HUES6 (cell line): ENCODE data around the gene PLAU.
A peak's percentile ranks its signal among the peaks of the same experiment; 100 is the strongest.
"Not testable (repeated sequence)": the region's sequence is repeated elsewhere in the genome, so short reads cannot be mapped to it uniquely, and the experiment has no call there.

Source experiments
- H3K27ac ChIP-seq: 2 replicates; pipeline ENCODE4 v1.7.0; 2013; ENCODE audit warnings: low read depth, mild to moderate bottlenecking, low read length, inconsistent platforms
- H3K27me3 ChIP-seq: 2 replicates; pipeline ENCODE4 v1.6.1; 2013; ENCODE audit warnings: low read length; ENCODE audit not compliant: control insufficient read depth, insufficient read depth
- H3K36me3 ChIP-seq: 2 replicates; pipeline ENCODE4 v1.6.1; 2013; ENCODE audit warnings: low read length; ENCODE audit not compliant: control insufficient read depth, insufficient read depth
- H3K4me1 ChIP-seq: 2 replicates; pipeline ENCODE4 v1.6.1; 2013; ENCODE audit warnings: low read length; ENCODE audit not compliant: control insufficient read depth, insufficient read depth
- H3K4me3 ChIP-seq: 2 replicates; pipeline ENCODE4 v1.5.1; 2013; ENCODE audit warnings: low read depth, low read length
- H3K9ac ChIP-seq: one replicate; pipeline ENCODE4 v1.6.1; 2013; ENCODE audit warnings: mild to moderate bottlenecking, low read length
- H3K9me3 ChIP-seq: 2 replicates; pipeline ENCODE4 v1.6.1; 2013; ENCODE audit warnings: low read depth, low read length; ENCODE audit not compliant: control insufficient read depth, insufficient read depth

The PLAU gene

DNA sequence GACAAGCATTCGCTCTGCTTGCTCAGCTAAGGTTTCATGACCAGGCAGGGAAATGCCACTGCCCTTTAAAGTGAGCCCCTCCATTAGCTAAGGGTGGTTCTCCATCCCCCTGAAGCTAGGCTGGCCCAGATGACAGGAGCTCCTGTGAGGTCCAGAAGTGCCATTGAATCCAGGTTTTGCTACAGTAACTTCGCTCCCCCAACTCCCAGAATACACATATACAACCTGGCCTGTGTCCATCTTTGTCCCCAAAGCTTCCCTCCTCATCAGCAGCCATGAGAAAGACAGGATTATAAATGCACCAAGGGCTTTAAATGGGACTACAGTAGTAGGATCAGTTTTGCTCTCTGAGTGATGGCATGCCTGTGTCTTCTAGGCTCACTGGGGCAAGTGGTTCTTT is 51.5 kb downstream of the PLAU start:
- Histone ChIP-seq H3K27me3 (no peaks in the 10 kb centered on the region), H3K9ac (no peak overlapping the region), H3K4me1 (peaks cover 34% of the 10 kb centered on the region), H3K9me3 (no peaks in the 10 kb centered on the region), H3K27ac (no peak overlapping the region), H3K36me3 (no peaks in the 10 kb centered on the region), H3K4me3 (no peak overlapping the region)

DNA sequence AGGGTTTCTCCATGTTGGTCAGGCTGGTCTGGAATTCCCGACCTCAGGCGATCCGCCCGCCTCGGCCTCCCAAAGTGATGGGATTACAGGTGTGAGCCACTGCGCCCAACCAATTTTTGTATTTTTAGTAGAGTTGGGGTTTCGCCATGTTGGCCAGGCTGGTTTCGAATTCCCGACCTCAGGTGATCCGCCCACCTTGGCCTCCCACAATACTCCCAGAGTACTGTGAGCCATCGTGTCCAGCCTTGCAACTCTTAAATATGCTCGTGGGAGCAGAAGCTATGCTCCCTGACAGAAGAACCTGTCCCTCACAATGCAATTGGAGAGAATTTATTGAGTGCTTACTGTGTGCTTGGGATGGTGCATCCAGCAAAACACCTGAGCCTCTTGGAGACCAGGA is 52.6 kb downstream of the PLAU start:
- not testable (repeated sequence) for H3K27ac ChIP-seq, H3K27me3 ChIP-seq, H3K4me3 ChIP-seq, H3K9me3 ChIP-seq, H3K36me3 ChIP-seq, H3K9ac ChIP-seq
- peaks cover 46% of the 10 kb centered on the region for H3K4me1 ChIP-seq

DNA sequence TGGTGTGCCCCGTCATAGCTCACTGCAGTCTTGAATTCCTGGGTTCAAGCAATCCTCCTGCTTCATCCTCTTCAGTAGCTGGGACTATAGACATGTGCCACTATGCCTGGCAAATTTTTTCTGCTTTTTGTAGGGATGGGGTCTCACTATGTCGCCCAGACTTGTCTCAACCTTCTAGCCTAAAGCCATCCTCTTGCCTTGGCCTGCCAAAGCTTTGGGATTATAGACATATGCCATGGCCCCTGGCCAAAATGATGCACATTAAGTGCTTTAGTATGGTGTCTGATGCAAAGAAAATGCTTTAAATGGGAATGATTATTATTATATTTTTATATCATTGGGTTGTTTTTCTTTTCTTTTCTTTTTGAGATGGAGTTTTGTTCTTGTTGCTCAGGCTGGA is 53.8 kb downstream of the PLAU start:
- Histone ChIP-seq H3K9ac (peak overlapping the region; percentile 98), H3K9me3 (no peaks in the 10 kb centered on the region), H3K27ac (peak overlapping the region; percentile 98), H3K4me1 (peaks cover 55% of the 10 kb centered on the region), H3K27me3 (no peaks in the 10 kb centered on the region), H3K36me3 (no peaks in the 10 kb centered on the region), H3K4me3 (no peak overlapping the region)

DNA sequence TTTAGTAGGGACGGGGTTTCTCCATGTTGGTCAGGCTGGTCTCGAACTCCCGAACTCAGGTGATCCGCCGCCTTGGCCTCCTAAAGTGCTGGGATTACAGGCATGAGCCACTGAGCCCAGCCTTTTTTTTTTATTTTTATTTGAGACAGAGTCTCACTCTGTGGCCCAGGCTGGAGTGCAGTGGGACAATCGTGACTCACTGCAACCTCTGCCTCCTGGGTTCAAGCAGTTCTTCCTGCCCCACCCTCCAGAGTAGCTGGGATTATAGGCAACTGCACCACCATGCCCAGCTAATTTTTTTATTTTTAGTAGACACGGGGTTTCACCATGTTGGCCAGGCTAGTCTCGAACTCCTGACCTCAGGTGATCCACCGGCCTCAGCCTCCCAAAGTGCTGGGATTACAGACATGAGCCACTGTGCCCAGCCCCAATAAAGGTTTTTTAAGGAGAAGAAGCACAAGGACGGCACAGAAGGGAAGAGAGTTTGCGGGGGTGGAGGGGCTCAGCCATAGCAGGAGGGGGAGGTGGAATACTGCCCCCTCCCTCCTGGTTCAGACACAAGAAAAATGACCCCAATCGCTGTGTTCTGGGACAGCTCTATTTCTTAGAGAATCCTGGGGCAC is 54.4 kb downstream of the PLAU start:
- not testable (repeated sequence) for H3K9me3 ChIP-seq, H3K36me3 ChIP-seq, H3K27me3 ChIP-seq
- H3K27ac ChIP-seq: peak overlapping the region; percentile 98
- peaks cover 51% of the 10 kb centered on the region for H3K4me1 ChIP-seq
- peak overlapping the region; percentile 98 for H3K9ac ChIP-seq
- peak overlapping the region; percentile 38 for H3K4me3 ChIP-seq

- Histone ChIP-seq H3K27ac (peak overlapping the region; percentile 98), H3K9me3 (no peaks in the 10 kb centered on the region), H3K4me3 (peak overlapping the region; percentile 38), H3K9ac (peak overlapping the region; percentile 98), H3K4me1 (peaks cover 51% of the 10 kb centered on the region), H3K27me3 (no peaks in the 10 kb centered on the region), H3K36me3 (no peaks in the 10 kb centered on the region)
Observed at GRCh38 chr10:73965890-73966768, 55.2 kb downstream of the PLAU start.

GRCh38 chr10:73967022-73967429 is 56.1 kb downstream of the PLAU start:
- no peaks in the 10 kb centered on the region for H3K9me3 ChIP-seq
- H3K27ac ChIP-seq: peak overlapping the region; percentile 98
- peaks cover 51% of the 10 kb centered on the region for H3K4me1 ChIP-seq
- H3K27me3 ChIP-seq: no peaks in the 10 kb centered on the region
- H3K36me3 ChIP-seq: no peaks in the 10 kb centered on the region
- peak overlapping the region; percentile 98 for H3K9ac ChIP-seq
- no peak overlapping the region; the same call in 1 of the 2 replicates for H3K4me3 ChIP-seq
